ENCODE results near the gene RINT1. TPM values are rescaled to one million over a fixed set of nuclear protein-coding genes. Genes with fewer than 3 reads are reported as not detected.
"Not testable (repeated sequence)": the region's sequence is repeated elsewhere in the genome, so short reads cannot be mapped to it uniquely, and the experiment has no call there.

RINT1 gene
- total RNA-seq, 3 donors from 2014 or later (not counting 1 experiment from before 2014, with no cell fraction given): 35.1 to 37.3 (median 37.0) TPM

DNA sequence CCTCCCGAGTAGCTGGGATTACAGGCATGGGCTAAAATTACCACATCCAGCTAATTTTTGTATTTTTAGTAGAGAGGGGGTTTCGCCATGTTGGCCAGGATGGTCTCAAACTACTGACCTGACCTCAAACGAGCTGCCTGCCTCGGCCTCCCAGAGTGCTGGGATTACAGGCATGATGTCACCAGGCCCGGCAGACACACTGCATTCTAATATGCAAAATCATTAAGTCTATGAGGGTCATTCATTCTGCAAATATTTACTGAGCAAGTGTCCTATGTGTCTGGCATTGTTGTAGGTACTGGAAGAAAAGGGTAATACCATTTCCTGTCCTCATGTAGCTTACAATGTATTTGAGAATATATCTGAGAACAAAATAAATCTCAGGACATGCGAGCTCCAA is 12.6 kb upstream of the RINT1 start:
- H3K9me3 ChIP-seq (ENCODE audit: control insufficient read depth, insufficient read depth, low read length): no peaks in the 10 kb centered on the region
- H3K27ac ChIP-seq (ENCODE audit: low read length): no peak overlapping the region
- DNase-seq (no peak), ATAC-seq (no peak)
- no peaks in the 10 kb centered on the region for H3K36me3 ChIP-seq (ENCODE audit: control insufficient read depth, insufficient read depth, low read length)
- H3K4me3 ChIP-seq (ENCODE audit: low read length): no peak overlapping the region
- WGBS (ENCODE audit: insufficient coverage): 94% methylated on average over 6 of the region's 6 CpGs
- TF ChIP-seq, protein P1, sequence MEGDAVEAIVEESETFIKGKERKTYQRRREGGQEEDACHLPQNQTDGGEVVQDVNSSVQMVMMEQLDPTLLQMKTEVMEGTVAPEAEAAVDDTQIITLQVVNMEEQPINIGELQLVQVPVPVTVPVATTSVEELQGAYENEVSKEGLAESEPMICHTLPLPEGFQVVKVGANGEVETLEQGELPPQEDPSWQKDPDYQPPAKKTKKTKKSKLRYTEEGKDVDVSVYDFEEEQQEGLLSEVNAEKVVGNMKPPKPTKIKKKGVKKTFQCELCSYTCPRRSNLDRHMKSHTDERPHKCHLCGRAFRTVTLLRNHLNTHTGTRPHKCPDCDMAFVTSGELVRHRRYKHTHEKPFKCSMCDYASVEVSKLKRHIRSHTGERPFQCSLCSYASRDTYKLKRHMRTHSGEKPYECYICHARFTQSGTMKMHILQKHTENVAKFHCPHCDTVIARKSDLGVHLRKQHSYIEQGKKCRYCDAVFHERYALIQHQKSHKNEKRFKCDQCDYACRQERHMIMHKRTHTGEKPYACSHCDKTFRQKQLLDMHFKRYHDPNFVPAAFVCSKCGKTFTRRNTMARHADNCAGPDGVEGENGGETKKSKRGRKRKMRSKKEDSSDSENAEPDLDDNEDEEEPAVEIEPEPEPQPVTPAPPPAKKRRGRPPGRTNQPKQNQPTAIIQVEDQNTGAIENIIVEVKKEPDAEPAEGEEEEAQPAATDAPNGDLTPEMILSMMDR (IDR thresholded peaks at IDR 0.05): no peak
- Mint-ChIP-seq H3K4me3 (peak overlapping the region; percentile 36), H3K9me3 (no peaks in the 10 kb centered on the region), H3K27me3 (ENCODE audit: low read depth in 2 of 2) (no peaks in the 10 kb centered on the region), H3K4me1 (peaks cover 5 to 17% of the 10 kb centered on the region in 2 donors), H3K36me3 (no peaks in the 10 kb centered on the region), H3K27ac (no peak overlapping the region)
- H3K27me3 ChIP-seq (ENCODE audit: control insufficient read depth, insufficient read depth, low read length): no peaks in the 10 kb centered on the region
- intact Hi-C loops (cut with micrococcal nuclease): no loop called here
- peaks cover 16% of the 10 kb centered on the region for H3K4me1 ChIP-seq (ENCODE audit: control insufficient read depth, insufficient read depth, low read length)

DNA sequence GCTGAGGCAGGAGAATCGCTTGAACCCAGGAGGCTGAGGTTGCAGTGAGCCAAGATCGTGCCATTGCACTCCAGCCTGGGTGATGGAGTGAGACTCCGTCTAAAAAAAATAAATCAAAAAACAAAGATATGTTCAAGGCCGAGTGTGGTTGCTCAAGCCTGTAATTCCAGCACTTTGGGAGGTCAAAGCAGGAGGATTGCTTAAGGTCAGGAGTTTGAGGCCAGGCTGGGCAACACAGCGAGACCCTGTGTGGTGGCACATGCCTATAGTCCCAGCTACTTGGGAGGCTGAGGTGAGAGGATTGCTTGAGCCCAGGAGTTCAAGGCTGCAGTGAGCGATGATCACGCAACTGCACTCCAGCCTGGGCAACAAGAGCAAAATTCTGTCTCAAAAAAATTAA is 11.4 kb upstream of the RINT1 start:
- H3K36me3 Mint-ChIP-seq; H3K27ac Mint-ChIP-seq; ATAC-seq; H3K36me3 ChIP-seq (ENCODE audit: control insufficient read depth, insufficient read depth, low read length); H3K27ac ChIP-seq (ENCODE audit: low read length); DNase-seq; H3K9me3 Mint-ChIP-seq; H3K4me3 Mint-ChIP-seq; intact Hi-C loops (cut with micrococcal nuclease); H3K9me3 ChIP-seq (ENCODE audit: control insufficient read depth, insufficient read depth, low read length); H3K27me3 Mint-ChIP-seq (ENCODE audit: low read depth in 2 of 2); H3K27me3 ChIP-seq (ENCODE audit: control insufficient read depth, insufficient read depth, low read length); H3K4me3 ChIP-seq (ENCODE audit: low read length): not testable (repeated sequence)
- peaks cover 16% of the 10 kb centered on the region for H3K4me1 ChIP-seq (ENCODE audit: control insufficient read depth, insufficient read depth, low read length)
- H3K4me1 Mint-ChIP-seq: peaks cover 5 to 17% of the 10 kb centered on the region in 2 donors
- 92% methylated on average over 7 of the region's 7 CpGs for WGBS (ENCODE audit: insufficient coverage)

DNA sequence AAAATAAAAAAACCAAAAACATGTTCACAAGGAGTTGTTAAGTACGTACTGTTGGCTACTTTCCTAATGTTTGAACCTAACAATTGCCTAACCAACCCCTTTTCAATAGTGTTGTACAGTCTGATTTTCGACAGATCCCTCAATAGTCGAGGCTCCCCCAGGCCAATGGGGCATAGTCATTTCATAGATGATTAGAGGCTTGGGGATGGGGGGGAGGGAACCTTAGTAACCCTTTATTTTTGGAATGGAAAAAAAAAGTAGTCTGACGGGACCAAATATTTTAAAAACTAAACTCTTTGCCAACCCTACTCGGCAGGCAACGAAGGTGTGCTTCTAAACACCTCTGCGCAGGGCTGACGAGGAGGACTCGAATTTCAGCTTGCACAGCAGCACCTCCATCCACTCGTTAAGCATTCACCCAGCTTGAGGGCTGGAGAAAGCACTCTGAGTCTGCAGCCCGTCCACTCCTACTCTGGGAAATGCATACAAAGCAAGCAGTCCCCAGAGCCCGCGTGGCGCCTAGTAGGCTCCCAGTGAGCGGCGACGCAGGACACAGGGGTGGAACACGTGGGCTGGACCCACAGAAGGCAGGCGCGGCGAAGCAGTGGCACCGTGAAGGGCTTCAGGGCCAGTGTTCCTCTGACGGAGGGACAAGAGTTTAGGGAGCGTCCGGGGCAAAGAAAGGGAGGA is 10.8 kb upstream of the RINT1 start:
- Histone ChIP-seq H3K27ac (ENCODE audit: low read length) (no peak overlapping the region), H3K4me1 (ENCODE audit: control insufficient read depth, insufficient read depth, low read length) (peaks cover 16% of the 10 kb centered on the region), H3K4me3 (ENCODE audit: low read length) (peak overlapping the region; percentile 50), H3K9me3 (ENCODE audit: control insufficient read depth, insufficient read depth, low read length) (no peaks in the 10 kb centered on the region), H3K27me3 (ENCODE audit: control insufficient read depth, insufficient read depth, low read length) (no peaks in the 10 kb centered on the region), H3K36me3 (ENCODE audit: control insufficient read depth, insufficient read depth, low read length) (no peaks in the 10 kb centered on the region)
- Mint-ChIP-seq H3K27me3 (ENCODE audit: low read depth in 2 of 2) (no peaks in the 10 kb centered on the region), H3K9me3 (no peaks in the 10 kb centered on the region), H3K4me3 (peak overlapping the region; percentile 95), H3K36me3 (no peaks in the 10 kb centered on the region), H3K27ac (peak overlapping the region in 1 of 2 donors; percentile 87), H3K4me1 (peaks cover 5 to 17% of the 10 kb centered on the region in 2 donors)
- DNase-seq: peak; percentile 20 to 52
- intact Hi-C loops (cut with micrococcal nuclease): no loop called here
- TF ChIP-seq, protein P1 (IDR thresholded peaks at IDR 0.05): no peak
- peak; percentile 19 to 40 (median 25) for ATAC-seq
- WGBS (ENCODE audit: insufficient coverage): 14% methylated on average over 24 of the region's 25 CpGs

DNA sequence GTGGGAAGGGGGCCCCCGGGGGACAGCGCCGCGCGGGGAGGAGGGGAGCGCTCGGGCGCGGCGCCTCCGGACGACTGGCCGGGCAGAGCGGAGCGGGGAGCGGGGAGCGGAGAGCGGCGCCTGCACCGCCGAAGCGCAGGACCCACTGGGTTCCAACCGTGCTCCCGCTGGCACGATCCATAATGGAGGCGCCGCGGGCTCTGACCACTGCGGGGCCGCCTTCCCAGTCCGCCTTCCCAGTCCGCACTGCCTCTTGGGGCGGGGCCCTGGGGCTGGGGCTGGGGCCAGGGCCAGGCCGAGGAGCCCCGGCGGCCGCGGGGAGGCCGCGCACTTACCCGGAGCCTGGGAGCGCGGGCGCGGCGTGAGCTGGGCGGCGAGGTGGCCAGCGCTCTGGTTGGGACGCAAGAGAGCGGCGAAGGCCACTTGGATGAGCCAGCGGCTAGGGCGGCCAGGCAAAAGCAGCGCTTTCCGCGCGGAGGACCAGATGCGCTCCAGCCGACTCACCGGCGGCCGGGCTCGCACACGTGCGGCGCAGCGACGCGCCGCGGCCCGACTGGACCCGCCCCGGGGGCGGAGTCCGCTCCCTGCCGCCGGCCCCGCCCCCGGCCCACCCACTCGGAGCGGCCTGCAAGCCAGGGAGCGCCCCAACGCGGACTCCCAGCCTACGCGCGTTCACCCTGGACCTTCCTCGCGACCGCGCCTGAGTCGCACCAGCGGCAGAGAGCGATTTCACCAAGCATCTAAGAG is 10.1 kb upstream of the RINT1 start, which contains the start of gene PUS7:
Gene PUS7, minus strand, starts transcription at position 555 of the 747 bp plus-strand sequence. CDS start 13,759 bp downstream, outside the sequence.
- peak; percentile 96 to 97 (median 97) for ATAC-seq

DNA sequence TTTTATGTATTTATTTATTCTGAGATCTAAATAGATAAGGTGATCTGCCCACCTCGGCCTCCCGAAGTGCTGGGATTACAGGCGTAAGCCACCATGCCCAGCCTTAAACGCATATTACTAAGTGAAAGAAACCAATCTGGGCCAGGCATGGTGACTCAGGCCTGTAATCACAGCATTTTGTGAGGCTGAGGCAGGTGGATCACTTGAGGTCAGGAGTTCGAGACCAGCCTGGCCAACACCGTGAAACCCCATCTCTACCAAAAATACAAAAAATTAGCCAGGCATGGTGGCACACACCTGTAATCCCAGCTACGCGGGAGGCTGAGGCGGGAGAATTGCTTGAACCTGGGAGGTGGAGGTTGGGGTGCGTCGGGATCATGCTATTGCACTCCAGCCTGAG is 7.6 kb upstream of the RINT1 start:
- H3K9me3 ChIP-seq (ENCODE audit: control insufficient read depth, insufficient read depth, low read length); H3K36me3 ChIP-seq (ENCODE audit: control insufficient read depth, insufficient read depth, low read length); H3K27me3 ChIP-seq (ENCODE audit: control insufficient read depth, insufficient read depth, low read length); H3K36me3 Mint-ChIP-seq; H3K27ac ChIP-seq (ENCODE audit: low read length); H3K27me3 Mint-ChIP-seq (ENCODE audit: low read depth in 2 of 2); H3K9me3 Mint-ChIP-seq; ATAC-seq; H3K27ac Mint-ChIP-seq; H3K4me3 Mint-ChIP-seq; H3K4me3 ChIP-seq (ENCODE audit: low read length); intact Hi-C loops (cut with micrococcal nuclease); DNase-seq: not testable (repeated sequence)
- peaks cover 16% of the 10 kb centered on the region for H3K4me1 ChIP-seq (ENCODE audit: control insufficient read depth, insufficient read depth, low read length)
- WGBS (ENCODE audit: insufficient coverage): 88% methylated on average over 9 of the region's 11 CpGs
- H3K4me1 Mint-ChIP-seq: peaks cover 5 to 16% of the 10 kb centered on the region in 2 donors

More for the DNA sequence above, 10.1 kb upstream of the RINT1 start, which contains the start of gene PUS7:
- Histone ChIP-seq H3K27ac (ENCODE audit: low read length) (peak within 1 kb of the TSS; percentile 71), H3K27me3 (ENCODE audit: control insufficient read depth, insufficient read depth, low read length) (no peaks in the 10 kb centered on the region), H3K9me3 (ENCODE audit: control insufficient read depth, insufficient read depth, low read length) (no peaks in the 10 kb centered on the region), H3K4me1 (ENCODE audit: control insufficient read depth, insufficient read depth, low read length) (peaks cover 16% of the 10 kb centered on the region), H3K4me3 (ENCODE audit: low read length) (peak within 1 kb of the TSS; percentile 50), H3K36me3 (ENCODE audit: control insufficient read depth, insufficient read depth, low read length) (no peaks in the 10 kb centered on the region)
- Mint-ChIP-seq H3K36me3 (no peaks in the 10 kb centered on the region), H3K4me3 (peak within 1 kb of the TSS; percentile 95), H3K27me3 (ENCODE audit: low read depth in 2 of 2) (no peaks in the 10 kb centered on the region), H3K9me3 (no peaks in the 10 kb centered on the region), H3K4me1 (peaks cover 5 to 17% of the 10 kb centered on the region in 2 donors), H3K27ac (peak within 1 kb of the TSS; percentile 67 to 87)
- intact Hi-C loops (cut with micrococcal nuclease): no loop called here
- peak; percentile 65 to 92 for DNase-seq
- TF ChIP-seq, protein P1 (IDR thresholded peaks at IDR 0.05): no peak
- WGBS (ENCODE audit: insufficient coverage): under 1% methylated on average over 96 of the region's 96 CpGs
